Stimulated activated effector memory CD8-positive, alpha-beta T cell treated with anti-CD3 and anti-CD28 coated beads, Interleukin-12 subunit alpha, Interleukin-12 subunit beta, amount 100 ng/mL, for 72 hours (primary cell): Measurements from ENCODE around the gene SPTAN1.
"Not testable (repeated sequence)": the region's sequence is repeated elsewhere in the genome, so short reads cannot be mapped to it uniquely, and the experiment has no call there.

Source experiments
- ATAC-seq: fragments of 150-1000 bp; cut with Tn5 transposase; 2 replicates; pipeline ENCODE4 v1.10.0; 2021
- DNase-seq, 2 donors: peaks; one replicate each; pipeline ENCODE4 v3.0.0; 2021 to 2022; ENCODE audit warnings: low spot score in 2 of 2
- H3K27ac Mint-ChIP-seq: one replicate; pipeline ENCODE4 v1.8.0; 2022; ENCODE audit warnings: mild to moderate bottlenecking, mixed read lengths
- H3K36me3 Mint-ChIP-seq: one replicate; pipeline ENCODE4 v1.8.0; 2022; ENCODE audit warnings: mild to moderate bottlenecking, mixed read lengths
- H3K4me1 Mint-ChIP-seq: one replicate; pipeline ENCODE4 v1.8.0; 2022; ENCODE audit warnings: mixed read lengths
- H3K4me3 Mint-ChIP-seq: one replicate; pipeline ENCODE4 v1.8.0; 2022; ENCODE audit warnings: mild to moderate bottlenecking, mixed read lengths
- H3K9me3 Mint-ChIP-seq: one replicate; pipeline ENCODE4 v1.8.0; 2022; ENCODE audit warnings: mixed read lengths

The SPTAN1 gene

DNA sequence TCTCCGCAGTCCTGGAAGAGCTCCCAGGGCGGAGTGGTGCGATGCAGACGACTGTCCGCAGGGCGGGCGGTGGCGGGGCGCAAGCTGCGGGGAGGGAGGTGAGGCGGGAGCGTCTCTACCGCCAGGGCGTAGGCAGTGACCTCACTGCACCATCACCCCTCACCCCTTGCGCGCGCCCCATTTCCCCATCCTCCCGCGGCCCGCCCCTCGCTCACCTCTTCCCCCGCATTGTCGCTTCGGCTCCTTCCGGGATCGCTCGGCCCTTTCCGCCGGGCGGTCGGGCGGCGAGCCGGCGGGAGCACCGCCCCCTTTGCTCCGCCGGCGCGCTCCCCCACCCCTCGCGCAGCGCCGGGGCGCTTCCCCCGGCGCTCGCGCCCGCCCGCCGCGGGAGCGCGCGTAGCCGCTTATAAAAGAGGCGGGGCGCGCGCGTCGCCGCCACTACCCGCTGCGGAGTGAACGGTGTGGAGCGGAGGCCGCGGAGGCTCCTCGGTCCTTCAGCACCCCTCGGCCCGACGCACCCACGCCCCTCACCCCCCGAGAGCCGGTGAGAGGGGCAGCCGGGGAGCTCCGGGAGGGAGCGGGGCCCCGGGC, at the start of gene SPTAN1:
TSS of gene SPTAN1 (plus strand) at position 435 of the 591 bp plus-strand sequence. CDS start 14,154 bp downstream, outside the sequence.
- H3K36me3 Mint-ChIP-seq: no peaks in the 10 kb centered on the region
- no peak within 1 kb of the TSS for H3K4me3 Mint-ChIP-seq
- no peak within 1 kb of the TSS for H3K27ac Mint-ChIP-seq
- peaks cover 38% of the 10 kb centered on the region for H3K4me1 Mint-ChIP-seq
- ATAC-seq (peak; percentile 79), DNase-seq (peak; percentile 98 to 99)
- no peaks in the 10 kb centered on the region for H3K9me3 Mint-ChIP-seq

DNA sequence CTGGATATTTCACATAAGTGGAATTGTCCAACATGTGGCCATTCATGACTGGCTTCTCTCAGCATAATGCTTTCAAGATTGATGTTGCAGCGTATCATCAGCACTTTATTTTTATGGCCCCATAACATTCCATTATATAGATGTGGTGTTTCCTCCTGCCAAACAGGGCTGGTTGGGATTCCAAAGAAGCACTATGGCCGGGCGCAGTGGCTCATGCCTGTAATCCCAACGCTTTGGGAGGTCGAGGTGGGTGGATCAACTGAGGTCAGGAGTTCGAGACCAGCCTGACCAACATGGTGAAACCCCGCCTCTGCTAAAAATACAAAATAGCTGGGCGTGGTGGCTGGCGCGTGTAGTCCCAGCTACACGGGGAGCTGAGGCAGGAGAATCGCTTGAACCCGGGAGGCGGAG, 49.0 kb upstream of the SPTAN1 start:
- ATAC-seq, H3K9me3 Mint-ChIP-seq, DNase-seq, H3K4me1 Mint-ChIP-seq: not testable (repeated sequence)
- Mint-ChIP-seq H3K4me3 (peak overlapping the region; percentile 97), H3K27ac (peak overlapping the region; percentile 95), H3K36me3 (peaks cover 57% of the 10 kb centered on the region)

GRCh38 chr9:128503870-128504269, 48.5 kb upstream of the SPTAN1 start:
- no peaks in the 10 kb centered on the region for H3K9me3 Mint-ChIP-seq
- ATAC-seq (no peak), DNase-seq (no peak)
- peaks cover 58% of the 10 kb centered on the region for H3K36me3 Mint-ChIP-seq
- peak overlapping the region; percentile 97 for H3K4me3 Mint-ChIP-seq
- peaks cover 11% of the 10 kb centered on the region for H3K4me1 Mint-ChIP-seq
- H3K27ac Mint-ChIP-seq: peak overlapping the region; percentile 95

DNA sequence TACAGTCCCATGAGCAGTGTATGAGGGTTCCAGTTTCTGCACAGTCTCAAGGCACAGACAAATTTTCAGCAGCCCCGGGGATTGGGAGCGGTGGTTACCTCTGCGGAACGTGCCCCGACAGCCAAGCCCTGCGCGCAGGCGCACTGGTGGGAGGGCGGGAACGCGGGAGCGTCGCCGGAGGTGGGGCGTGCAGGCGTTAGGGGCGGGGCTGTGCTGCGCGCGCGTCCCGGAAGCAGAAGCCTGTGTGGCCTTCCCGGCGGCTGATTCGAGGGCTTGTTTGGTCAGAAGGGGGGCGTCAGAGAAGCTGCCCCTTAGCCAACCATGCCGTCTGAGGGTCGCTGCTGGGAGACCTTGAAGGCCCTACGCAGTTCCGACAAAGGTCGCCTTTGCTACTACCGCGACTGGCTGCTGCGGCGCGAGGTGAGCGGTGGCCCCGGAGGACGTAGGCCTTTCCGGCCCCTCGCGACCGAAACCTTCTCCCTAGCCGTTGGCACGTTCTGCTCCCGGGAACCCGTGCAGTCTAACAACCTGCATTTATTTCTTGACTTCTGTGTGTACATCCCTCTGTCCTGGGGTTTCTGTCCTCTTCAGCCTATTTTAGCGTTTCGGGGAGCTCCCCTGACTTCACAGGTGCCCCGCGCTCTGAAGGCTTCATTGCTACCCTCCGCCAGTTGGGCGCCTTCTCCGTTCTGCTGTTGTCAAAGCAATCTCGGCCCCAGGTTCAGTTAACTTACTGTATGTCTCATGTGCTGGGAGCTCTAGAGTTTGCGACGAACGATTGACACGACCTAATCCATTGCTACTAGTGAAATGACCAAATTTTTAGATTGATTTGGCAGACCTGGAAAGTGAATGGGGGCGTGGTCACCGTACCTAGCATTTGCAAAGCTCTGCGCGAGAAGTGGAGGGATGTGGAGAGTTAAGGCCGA, 47.6 kb upstream of the SPTAN1 start, which contains the start of gene GLE1:
TSS of gene GLE1 (plus strand) at position 235 of the 929 bp plus-strand sequence. CDS start at position 322, 87 bp downstream.
- Mint-ChIP-seq H3K4me3 (peak within 1 kb of the TSS; percentile 97), H3K9me3 (no peaks in the 10 kb centered on the region), H3K4me1 (peaks cover 20% of the 10 kb centered on the region), H3K36me3 (peaks cover 58% of the 10 kb centered on the region), H3K27ac (peak within 1 kb of the TSS; percentile 95)
- peak; percentile 96 for ATAC-seq
- DNase-seq: peak; percentile 96 to 99

DNA sequence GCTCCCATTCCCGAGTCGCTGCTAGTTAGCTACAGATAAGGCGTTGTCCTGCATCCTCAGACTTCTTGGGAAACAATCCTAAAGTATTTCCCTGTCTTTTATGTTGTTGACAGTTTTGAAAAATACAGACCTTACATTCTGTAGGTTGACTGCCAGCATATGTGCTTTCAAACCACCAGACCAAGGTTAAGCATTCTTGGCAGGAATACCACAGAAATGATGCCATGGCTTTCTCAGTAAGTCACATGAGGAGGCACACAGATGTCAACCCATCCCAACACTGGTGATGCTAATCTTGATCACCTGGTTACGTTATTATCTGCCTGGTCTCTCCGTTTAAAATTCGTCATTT, 47.0 kb upstream of the SPTAN1 start:
- no peaks in the 10 kb centered on the region for H3K9me3 Mint-ChIP-seq
- peak overlapping the region; percentile 97 for H3K4me3 Mint-ChIP-seq
- H3K27ac Mint-ChIP-seq: peak overlapping the region; percentile 95
- DNase-seq (no peak), ATAC-seq (no peak)
- peaks cover 20% of the 10 kb centered on the region for H3K4me1 Mint-ChIP-seq
- H3K36me3 Mint-ChIP-seq: peaks cover 58% of the 10 kb centered on the region

GRCh38 chr9:128505906-128506305, 46.5 kb upstream of the SPTAN1 start:
- H3K36me3 Mint-ChIP-seq: peaks cover 58% of the 10 kb centered on the region
- H3K4me1 Mint-ChIP-seq: peaks cover 20% of the 10 kb centered on the region
- H3K9me3 Mint-ChIP-seq, DNase-seq, H3K27ac Mint-ChIP-seq, ATAC-seq: not testable (repeated sequence)
- H3K4me3 Mint-ChIP-seq: peak overlapping the region; percentile 97

DNA sequence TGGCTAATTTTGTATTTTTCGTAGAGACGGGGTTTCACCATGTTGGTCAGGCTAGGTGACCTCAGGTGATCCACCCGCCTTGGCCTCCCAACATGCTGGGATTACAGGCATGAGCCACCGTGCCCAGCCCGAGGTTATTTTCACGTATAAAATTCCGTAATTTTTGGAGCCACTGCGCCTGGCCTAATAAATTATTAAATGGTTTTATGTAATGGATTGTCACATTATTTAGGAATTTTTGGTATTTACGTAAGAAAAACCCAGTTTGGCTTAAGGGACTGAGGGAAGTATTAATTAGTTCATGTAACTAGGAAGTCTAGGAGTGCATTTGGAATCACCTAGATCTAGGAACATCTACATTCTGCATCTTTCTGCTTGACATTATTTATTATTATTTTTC, 39.6 kb upstream of the SPTAN1 start:
- no peak overlapping the region for H3K27ac Mint-ChIP-seq
- no peak for ATAC-seq
- DNase-seq: no peak
- H3K4me3 Mint-ChIP-seq: no peak overlapping the region
- no peaks in the 10 kb centered on the region for H3K9me3 Mint-ChIP-seq
- H3K36me3 Mint-ChIP-seq: peaks cover 100% of the 10 kb centered on the region
- peaks cover 22% of the 10 kb centered on the region for H3K4me1 Mint-ChIP-seq

GRCh38 chr9:128521956-128522355, 30.4 kb upstream of the SPTAN1 start:
- DNase-seq (no peak), ATAC-seq (no peak)
- Mint-ChIP-seq H3K36me3 (peaks cover 96% of the 10 kb centered on the region), H3K4me3 (no peak overlapping the region), H3K4me1 (no peaks in the 10 kb centered on the region), H3K9me3 (no peaks in the 10 kb centered on the region), H3K27ac (peak overlapping the region; percentile 54)

GRCh38 chr9:128523199-128523925, 29.0 kb upstream of the SPTAN1 start:
- Mint-ChIP-seq H3K27ac (no peak overlapping the region), H3K4me3 (no peak overlapping the region), H3K36me3 (peaks cover 96% of the 10 kb centered on the region), H3K4me1 (no peaks in the 10 kb centered on the region), H3K9me3 (no peaks in the 10 kb centered on the region)
- no peak for DNase-seq
- no peak for ATAC-seq

GRCh38 chr9:128526720-128527119, 25.7 kb upstream of the SPTAN1 start:
- no peaks in the 10 kb centered on the region for H3K4me1 Mint-ChIP-seq
- no peak overlapping the region for H3K4me3 Mint-ChIP-seq
- H3K36me3 Mint-ChIP-seq: peaks cover 100% of the 10 kb centered on the region
- no peaks in the 10 kb centered on the region for H3K9me3 Mint-ChIP-seq
- no peak overlapping the region for H3K27ac Mint-ChIP-seq
- DNase-seq: no peak
- no peak for ATAC-seq

GRCh38 chr9:128528445-128529160, 23.8 kb upstream of the SPTAN1 start:
- no peaks in the 10 kb centered on the region for H3K4me1 Mint-ChIP-seq
- H3K9me3 Mint-ChIP-seq: no peaks in the 10 kb centered on the region
- DNase-seq (no peak), ATAC-seq (no peak)
- no peak overlapping the region for H3K4me3 Mint-ChIP-seq
- H3K27ac Mint-ChIP-seq: no peak overlapping the region
- peaks cover 100% of the 10 kb centered on the region for H3K36me3 Mint-ChIP-seq

- DNase-seq (no peak), ATAC-seq (no peak)
- no peak overlapping the region for H3K4me3 Mint-ChIP-seq
- H3K9me3 Mint-ChIP-seq: no peaks in the 10 kb centered on the region
- H3K27ac Mint-ChIP-seq: no peak overlapping the region
- peaks cover 100% of the 10 kb centered on the region for H3K36me3 Mint-ChIP-seq
- no peaks in the 10 kb centered on the region for H3K4me1 Mint-ChIP-seq
Observed at GRCh38 chr9:128529191-128529590, 23.2 kb upstream of the SPTAN1 start.

- Mint-ChIP-seq H3K4me3 (no peak overlapping the region), H3K36me3 (peaks cover 100% of the 10 kb centered on the region), H3K9me3 (no peaks in the 10 kb centered on the region), H3K27ac (peak overlapping the region; percentile 21), H3K4me1 (no peaks in the 10 kb centered on the region)
- DNase-seq (no peak), ATAC-seq (no peak)
Observed at GRCh38 chr9:128532581-128532980, 19.8 kb upstream of the SPTAN1 start.

DNA sequence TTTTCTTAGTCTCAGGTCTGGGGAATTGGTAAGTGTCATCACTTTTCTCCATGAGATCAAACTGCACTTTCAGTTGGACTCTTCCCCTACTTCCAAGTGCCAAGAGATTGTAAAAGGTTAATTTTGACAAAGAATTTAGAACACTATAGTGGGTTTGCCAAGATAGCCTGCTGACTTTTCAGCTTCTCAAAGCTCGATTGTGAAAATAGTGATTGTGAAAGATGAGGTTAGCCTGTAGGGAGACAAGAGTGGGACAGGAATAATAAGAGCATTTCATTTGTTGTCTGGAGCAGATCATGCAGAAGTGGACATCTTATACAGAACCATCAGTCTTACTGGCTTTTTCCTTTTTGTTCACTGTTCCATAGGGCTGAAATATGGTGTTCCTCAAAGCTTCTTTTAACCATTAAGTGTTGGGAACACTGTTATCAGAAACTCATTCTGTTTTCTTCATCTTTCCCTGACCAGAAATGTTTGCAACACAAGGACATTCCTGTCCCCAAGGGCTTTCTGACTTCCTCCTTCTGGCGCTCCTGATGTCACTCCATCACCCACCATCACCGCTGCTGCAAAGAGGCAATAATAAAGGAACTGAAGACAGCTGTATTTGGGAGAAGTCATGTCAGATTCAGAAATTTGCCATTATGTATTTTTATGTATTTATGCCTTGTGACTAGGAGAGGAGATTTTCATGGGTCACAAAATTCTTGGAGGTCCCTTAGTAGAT, 11.6 kb upstream of the SPTAN1 start:
- Mint-ChIP-seq H3K36me3 (peaks cover 83% of the 10 kb centered on the region), H3K4me1 (peaks cover 12% of the 10 kb centered on the region), H3K27ac (no peak overlapping the region)

More for the DNA sequence above, 11.6 kb upstream of the SPTAN1 start:
- DNase-seq: no peak
- no peaks in the 10 kb centered on the region for H3K9me3 Mint-ChIP-seq
- H3K4me3 Mint-ChIP-seq: no peak overlapping the region
- ATAC-seq: no peak
